GM23338 (cell line): ENCODE measurements around the gene MMP17. TPM values are rescaled to one million over a fixed set of nuclear protein-coding genes. Genes with fewer than 3 reads are reported as not detected.

Experiments used
- ATAC-seq: fragments of 200-7000 bp; cut with Tn5 transposase; 3 replicates; pipeline ENCODE4 v1.9.1; 2020
- DNase-seq: peaks from one replicate; pipeline ENCODE4 v3.0.0-alpha.2; 2015; ENCODE audit warnings: low spot score
- H2AFZ ChIP-seq: fragments of 200-600 bp; sonication (generic); 2 replicates; pipeline ENCODE4 v1.8.0; 2016; ENCODE audit warnings: antibody characterized with exemption, mild to moderate bottlenecking, moderate library complexity
- H3F3A ChIP-seq: fragments of 200-600 bp; sonication (generic); replicated peaks from 2 replicates; pipeline ENCODE4 v1.8.0; 2017; ENCODE audit warnings: antibody characterized with exemption, mixed run types, low read depth
- H3K27ac ChIP-seq: fragments of 200-600 bp; sonication (generic); 2 replicates; pipeline ENCODE4 v1.6.1; 2016; ENCODE audit warnings: low read depth
- H3K27me3 ChIP-seq: fragments of 200-600 bp; sonication (generic); 2 replicates; pipeline ENCODE4 v1.8.0; 2016; ENCODE audit warnings: mild to moderate bottlenecking, mixed run types, moderate library complexity; ENCODE audit not compliant: insufficient read depth
- H3K36me3 ChIP-seq: fragments of 200-600 bp; sonication (generic); 2 replicates; pipeline ENCODE4 v1.8.0; 2016; ENCODE audit warnings: mild to moderate bottlenecking; ENCODE audit not compliant: insufficient read depth
- H3K4me1 ChIP-seq: fragments of 200-600 bp; sonication (generic); 2 replicates; pipeline ENCODE4 v1.8.0; 2016; ENCODE audit warnings: mild to moderate bottlenecking, moderate library complexity; ENCODE audit not compliant: insufficient read depth
- H3K4me2 ChIP-seq: fragments of 200-600 bp; sonication (generic); 2 replicates; pipeline ENCODE4 v1.7.1; 2017; ENCODE audit warnings: mixed run types
- H3K4me3 ChIP-seq: fragments of 200-600 bp; sonication (generic); 2 replicates; pipeline ENCODE4 v1.6.1; 2016; ENCODE audit warnings: mixed run types
- H3K79me2 ChIP-seq: fragments of 200-600 bp; sonication (generic); replicated peaks from 2 replicates; pipeline ENCODE4 v1.8.0; 2017; ENCODE audit warnings: mild to moderate bottlenecking; ENCODE audit not compliant: insufficient read depth
- H3K9me2 ChIP-seq: fragments of 200-600 bp; sonication (generic); 2 replicates; pipeline ENCODE4 v1.8.0; 2017; ENCODE audit not compliant: insufficient read depth
- H4K20me1 ChIP-seq: fragments of 200-600 bp; sonication (generic); replicated peaks from 2 replicates; pipeline ENCODE4 v1.8.0; 2017; ENCODE audit warnings: mild to moderate bottlenecking; ENCODE audit not compliant: insufficient read depth
- H3K27ac Mint-ChIP-seq: 2 replicates; pipeline ENCODE4 v1.8.0; 2020; ENCODE audit warnings: inconsistent platforms, mild to moderate bottlenecking, moderate library complexity, mixed read lengths
- H3K27me3 Mint-ChIP-seq: 3 replicates; pipeline ENCODE4 v1.8.0; 2022; ENCODE audit warnings: low read depth, mild to moderate bottlenecking, moderate library complexity, mixed read lengths, inconsistent platforms; ENCODE audit not compliant: insufficient read depth, poor library complexity
- H3K36me3 Mint-ChIP-seq: 3 replicates; pipeline ENCODE4 v1.8.0; 2021; ENCODE audit warnings: low read depth, mild to moderate bottlenecking, inconsistent platforms, moderate library complexity, mixed read lengths
- H3K4me1 Mint-ChIP-seq: 3 replicates; pipeline ENCODE4 v1.8.0; 2020; ENCODE audit warnings: mild to moderate bottlenecking, inconsistent platforms, mixed read lengths
- H3K4me3 Mint-ChIP-seq: 3 replicates; pipeline ENCODE4 v1.8.0; 2021; ENCODE audit warnings: moderate library complexity, mild to moderate bottlenecking, inconsistent platforms, mixed read lengths
- H3K9me3 Mint-ChIP-seq: 3 replicates; pipeline ENCODE4 v1.8.0; 2020; ENCODE audit warnings: moderate library complexity, mild to moderate bottlenecking, inconsistent platforms, mixed read lengths
- JUNB ChIP-seq: IDR thresholded peaks from one replicate; pipeline ENCODE4 v1.6.1; 2016; ENCODE audit warnings: antibody characterized with exemption; ENCODE audit not compliant: unreplicated experiment
- NANOG ChIP-seq: IDR thresholded peaks from 2 replicates; pipeline ENCODE4 v1.6.1; 2016; ENCODE audit warnings: antibody characterized with exemption, borderline replicate concordance
- POLR2AphosphoS5 ChIP-seq: IDR thresholded peaks from 2 replicates; pipeline ENCODE4 v1.6.1; 2016; ENCODE audit warnings: antibody characterized with exemption, low read depth
- STAT1 ChIP-seq: IDR thresholded peaks from one replicate; pipeline ENCODE4 v1.6.1; 2016; ENCODE audit warnings: antibody characterized with exemption; ENCODE audit not compliant: unreplicated experiment
- ZNF114 ChIP-seq: fragments of 250-450 bp; sonication (Bioruptor Pico); IDR thresholded peaks from 2 replicates; pipeline ENCODE4 v1.5.0; 2020; ENCODE audit warnings: mild to moderate bottlenecking, moderate library complexity
- ZNF331 ChIP-seq: fragments of 250-450 bp; sonication (Bioruptor Pico); IDR thresholded peaks from 2 replicates; pipeline ENCODE4 v1.5.0; 2020; ENCODE audit warnings: low read depth, mild to moderate bottlenecking, moderate library complexity
- polyA plus RNA-seq: library from polyadenylated mRNA; unstranded; fragments of >200 nt; fragmentation: Nextera tagmentation; extraction: Ambion mirVana; gene quantifications from 2 replicates; pipeline ENCODE4 v1.2.1, GENCODE V29; 2016
- total RNA-seq: library from RNA; depleted of rRNA; stranded (reverse); fragments of >200 nt; shearing (Covaris generic); gene quantifications from 2 replicates; pipeline ENCODE4 v1.2.3, GENCODE V29; 2014
- TF ChIP-seq, protein P1 (sequence below): fragments of 250-450 bp; sonication (Bioruptor Pico); IDR thresholded peaks from 2 replicates; pipeline ENCODE4 v1.5.0; 2020; ENCODE audit warnings: mild to moderate bottlenecking, moderate library complexity

The MMP17 gene
- total and polyA plus RNA-seq, 2 experiments from 2014 or later: 10.4 to 48.5 TPM

DNA sequence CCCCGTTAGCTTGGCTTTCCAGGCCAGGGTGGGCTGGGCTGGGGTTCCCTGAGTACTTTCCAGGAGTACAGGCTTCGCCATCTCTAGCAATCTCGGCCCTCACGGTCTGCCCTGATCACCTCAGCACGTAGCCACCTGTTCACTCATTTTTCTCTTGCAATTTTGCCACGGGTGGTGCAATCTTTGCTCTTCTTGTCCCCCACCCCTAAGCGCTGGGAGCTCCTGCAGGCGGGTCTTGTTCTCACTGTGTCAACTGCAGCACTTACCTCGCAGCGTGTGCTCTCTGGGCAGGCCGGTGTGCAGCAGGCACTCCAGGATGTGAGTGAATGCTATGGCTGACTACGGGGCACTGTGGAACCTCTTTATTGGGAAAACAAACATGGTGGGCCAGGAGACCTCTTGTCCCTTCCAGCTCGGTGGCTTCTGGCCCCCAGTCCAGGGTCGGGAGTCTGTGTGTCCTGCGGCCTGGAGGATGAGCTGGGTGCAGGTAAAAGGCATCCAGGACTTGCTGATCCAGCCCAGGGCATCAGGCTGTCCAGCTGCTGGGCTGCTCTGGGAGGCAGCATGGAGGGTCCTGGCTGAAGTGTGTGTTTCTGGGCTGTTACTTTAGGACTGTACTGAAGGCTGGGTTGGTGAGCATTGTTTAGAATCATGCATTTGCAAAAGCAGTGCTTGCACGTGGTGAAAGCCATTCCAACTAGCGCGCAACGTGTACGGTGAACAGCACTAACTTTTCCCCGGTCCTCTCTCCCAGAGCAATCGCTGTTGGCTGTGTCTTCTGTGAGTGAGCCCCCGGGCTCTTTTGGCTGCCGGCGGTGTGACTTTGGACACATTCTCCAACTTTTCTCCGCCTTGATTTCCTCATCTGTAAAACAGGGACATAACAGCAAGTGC, 64.8 kb downstream of the MMP17 start (continued):
- TF ChIP-seq, protein P1, sequence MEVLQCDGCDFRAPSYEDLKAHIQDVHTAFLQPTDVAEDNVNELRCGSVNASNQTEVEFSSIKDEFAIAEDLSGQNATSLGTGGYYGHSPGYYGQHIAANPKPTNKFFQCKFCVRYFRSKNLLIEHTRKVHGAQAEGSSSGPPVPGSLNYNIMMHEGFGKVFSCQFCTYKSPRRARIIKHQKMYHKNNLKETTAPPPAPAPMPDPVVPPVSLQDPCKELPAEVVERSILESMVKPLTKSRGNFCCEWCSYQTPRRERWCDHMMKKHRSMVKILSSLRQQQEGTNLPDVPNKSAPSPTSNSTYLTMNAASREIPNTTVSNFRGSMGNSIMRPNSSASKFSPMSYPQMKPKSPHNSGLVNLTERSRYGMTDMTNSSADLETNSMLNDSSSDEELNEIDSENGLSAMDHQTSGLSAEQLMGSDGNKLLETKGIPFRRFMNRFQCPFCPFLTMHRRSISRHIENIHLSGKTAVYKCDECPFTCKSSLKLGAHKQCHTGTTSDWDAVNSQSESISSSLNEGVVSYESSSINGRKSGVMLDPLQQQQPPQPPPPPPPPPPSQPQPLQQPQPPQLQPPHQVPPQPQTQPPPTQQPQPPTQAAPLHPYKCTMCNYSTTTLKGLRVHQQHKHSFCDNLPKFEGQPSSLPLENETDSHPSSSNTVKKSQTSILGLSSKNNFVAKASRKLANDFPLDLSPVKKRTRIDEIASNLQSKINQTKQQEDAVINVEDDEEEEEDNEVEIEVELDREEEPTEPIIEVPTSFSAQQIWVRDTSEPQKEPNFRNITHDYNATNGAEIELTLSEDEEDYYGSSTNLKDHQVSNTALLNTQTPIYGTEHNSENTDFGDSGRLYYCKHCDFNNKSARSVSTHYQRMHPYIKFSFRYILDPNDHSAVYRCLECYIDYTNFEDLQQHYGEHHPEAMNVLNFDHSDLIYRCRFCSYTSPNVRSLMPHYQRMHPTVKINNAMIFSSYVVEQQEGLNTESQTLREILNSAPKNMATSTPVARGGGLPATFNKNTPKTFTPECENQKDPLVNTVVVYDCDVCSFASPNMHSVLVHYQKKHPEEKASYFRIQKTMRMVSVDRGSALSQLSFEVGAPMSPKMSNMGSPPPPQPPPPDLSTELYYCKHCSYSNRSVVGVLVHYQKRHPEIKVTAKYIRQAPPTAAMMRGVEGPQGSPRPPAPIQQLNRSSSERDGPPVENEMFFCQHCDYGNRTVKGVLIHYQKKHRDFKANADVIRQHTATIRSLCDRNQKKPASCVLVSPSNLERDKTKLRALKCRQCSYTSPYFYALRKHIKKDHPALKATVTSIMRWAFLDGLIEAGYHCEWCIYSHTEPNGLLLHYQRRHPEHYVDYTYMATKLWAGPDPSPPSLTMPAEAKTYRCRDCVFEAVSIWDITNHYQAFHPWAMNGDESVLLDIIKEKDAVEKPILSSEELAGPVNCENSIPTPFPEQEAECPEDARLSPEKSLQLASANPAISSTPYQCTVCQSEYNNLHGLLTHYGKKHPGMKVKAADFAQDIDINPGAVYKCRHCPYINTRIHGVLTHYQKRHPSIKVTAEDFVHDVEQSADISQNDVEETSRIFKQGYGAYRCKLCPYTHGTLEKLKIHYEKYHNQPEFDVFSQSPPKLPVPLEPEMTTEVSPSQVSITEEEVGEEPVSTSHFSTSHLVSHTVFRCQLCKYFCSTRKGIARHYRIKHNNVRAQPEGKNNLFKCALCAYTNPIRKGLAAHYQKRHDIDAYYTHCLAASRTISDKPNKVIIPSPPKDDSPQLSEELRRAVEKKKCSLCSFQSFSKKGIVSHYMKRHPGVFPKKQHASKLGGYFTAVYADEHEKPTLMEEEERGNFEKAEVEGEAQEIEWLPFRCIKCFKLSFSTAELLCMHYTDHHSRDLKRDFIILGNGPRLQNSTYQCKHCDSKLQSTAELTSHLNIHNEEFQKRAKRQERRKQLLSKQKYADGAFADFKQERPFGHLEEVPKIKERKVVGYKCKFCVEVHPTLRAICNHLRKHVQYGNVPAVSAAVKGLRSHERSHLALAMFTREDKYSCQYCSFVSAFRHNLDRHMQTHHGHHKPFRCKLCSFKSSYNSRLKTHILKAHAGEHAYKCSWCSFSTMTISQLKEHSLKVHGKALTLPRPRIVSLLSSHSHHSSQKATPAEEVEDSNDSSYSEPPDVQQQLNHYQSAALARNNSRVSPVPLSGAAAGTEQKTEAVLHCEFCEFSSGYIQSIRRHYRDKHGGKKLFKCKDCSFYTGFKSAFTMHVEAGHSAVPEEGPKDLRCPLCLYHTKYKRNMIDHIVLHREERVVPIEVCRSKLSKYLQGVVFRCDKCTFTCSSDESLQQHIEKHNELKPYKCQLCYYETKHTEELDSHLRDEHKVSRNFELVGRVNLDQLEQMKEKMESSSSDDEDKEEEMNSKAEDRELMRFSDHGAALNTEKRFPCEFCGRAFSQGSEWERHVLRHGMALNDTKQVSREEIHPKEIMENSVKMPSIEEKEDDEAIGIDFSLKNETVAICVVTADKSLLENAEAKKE (CRISPR knock-in tag): no peak

DNA sequence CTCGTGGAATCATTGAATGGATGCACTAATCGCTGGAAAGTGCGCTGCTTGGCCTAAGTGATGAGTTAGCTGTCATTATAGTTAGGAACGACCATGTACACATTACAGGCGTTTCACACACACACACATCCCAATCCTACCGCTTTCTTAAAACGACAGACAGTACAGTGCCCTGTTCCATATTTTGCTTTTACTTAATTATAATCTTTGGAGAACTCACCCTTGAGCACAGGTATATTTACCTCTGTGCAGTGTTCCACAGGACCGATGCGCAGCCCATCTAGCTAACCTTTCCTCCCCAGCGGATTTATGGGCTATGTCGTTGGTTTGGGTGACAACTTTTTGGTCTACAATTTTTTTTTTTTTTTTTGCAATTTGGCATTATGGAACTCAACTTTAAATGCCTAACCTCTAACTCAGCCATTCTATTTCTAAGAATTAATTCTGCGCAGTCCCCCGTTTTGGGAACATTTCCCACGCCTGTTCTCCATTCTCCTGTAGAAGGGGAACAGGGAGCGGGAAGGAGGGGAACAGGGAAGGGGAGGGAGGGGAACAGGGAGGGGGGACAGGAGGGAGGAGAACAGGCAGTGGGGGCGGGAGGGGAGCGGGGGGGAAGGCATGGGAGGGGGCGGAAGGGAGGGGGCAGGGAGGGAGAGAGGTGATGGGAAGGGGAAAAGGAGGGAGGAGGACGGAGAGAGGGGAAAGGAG, 65.6 kb downstream of the MMP17 start:
- Histone ChIP-seq H3F3A (peaks cover 13% of the 10 kb centered on the region), H3K4me3 (peak overlapping the region; percentile 38; the same call in 1 of the 2 replicates), H3K27ac (no peak overlapping the region), H3K4me1 (peaks cover 10% of the 10 kb centered on the region; the same call in 1 of the 2 replicates), H3K36me3 (no peaks in the 10 kb centered on the region; the same call in 1 of the 2 replicates), H4K20me1 (no peaks in the 10 kb centered on the region), H3K79me2 (peaks cover 23% of the 10 kb centered on the region), H3K27me3 (no peaks in the 10 kb centered on the region), H3K4me2 (peak overlapping the region; percentile 69), H3K9me2 (no peaks in the 10 kb centered on the region), H2AFZ (peak overlapping the region; percentile 52)
- Mint-ChIP-seq H3K4me1 (peaks cover 18% of the 10 kb centered on the region), H3K4me3 (peak overlapping the region; percentile 54), H3K27me3 (peaks cover 8% of the 10 kb centered on the region), H3K27ac (no peak overlapping the region), H3K36me3 (peaks cover 15% of the 10 kb centered on the region), H3K9me3 (peaks cover 2% of the 10 kb centered on the region; the same call in 2 of the 3 replicates)
- ATAC-seq: no peak
- no peak for DNase-seq
- no peak for TF ChIP-seq NANOG
- no peak for TF ChIP-seq POLR2AphosphoS5
- no peak for TF ChIP-seq ZNF114 (CRISPR knock-in tag)
- TF ChIP-seq, protein P1 (CRISPR knock-in tag): no peak
- no peak for TF ChIP-seq ZNF331
- TF ChIP-seq JUNB: no peak
- no peak for TF ChIP-seq STAT1
